Esophagus (tissue), 2 donors: ENCODE results near the gene DYNLRB1. TPM values are rescaled to one million over a fixed set of nuclear protein-coding genes. Genes with fewer than 3 reads are reported as not detected.

ENCODE experiments used
- H3K27ac ChIP-seq, 2 donors: one replicate each; pipeline ENCODE4 v1.5.1; 2013; ENCODE audit warnings: low read depth in 2 of 2, mild to moderate bottlenecking in 2 of 2, inconsistent platforms in 1 of 2, low read length in 1 of 2, moderate library complexity in 1 of 2
- H3K27me3 ChIP-seq, 2 donors: one replicate each; pipeline ENCODE4 v1.6.1; 2013; ENCODE audit warnings: low read length in 2 of 2, control low read depth in 1 of 2, mild to moderate bottlenecking in 1 of 2; ENCODE audit not compliant: insufficient read depth in 2 of 2, control insufficient read depth in 1 of 2
- H3K36me3 ChIP-seq, 2 donors: one replicate each; pipeline ENCODE4 v1.6.1; 2013; ENCODE audit warnings: low read length in 1 of 2; ENCODE audit not compliant: control insufficient read depth in 2 of 2, insufficient read depth in 2 of 2
- H3K4me1 ChIP-seq, 2 donors: one replicate each; pipeline ENCODE4 v1.6.1; 2013; ENCODE audit warnings: low read length in 1 of 2; ENCODE audit not compliant: control insufficient read depth in 2 of 2, insufficient read depth in 2 of 2
- H3K4me3 ChIP-seq, 2 donors: one replicate each; pipeline ENCODE4 v1.5.1; 2013; ENCODE audit warnings: low read length in 2 of 2, mild to moderate bottlenecking in 2 of 2, low read depth in 1 of 2, moderate library complexity in 1 of 2
- H3K9me3 ChIP-seq, 2 donors: one replicate each; pipeline ENCODE4 v1.6.1; 2013; ENCODE audit warnings: mild to moderate bottlenecking in 2 of 2, low read depth in 1 of 2, low read length in 1 of 2, moderate library complexity in 1 of 2; ENCODE audit not compliant: control insufficient read depth in 2 of 2, insufficient read depth in 1 of 2
- WGBS, 2 donors: extraction: QIAGEN DNeasy Blood & Tissue Kit; methylation state at CpG; one replicate each; pipeline ENCODE4 v1.1.7; 2013; 5-methylcytosine and 5-hydroxymethylcytosine counted together
- polyA plus RNA-seq, 2 donors: library from polyadenylated mRNA; stranded (reverse); fragments of 200-250 nt; gene quantifications; one replicate each; pipeline ENCODE4 v1.2.3, GENCODE V29; 2013
- donor health status: healthy with polysubstance abuse.
- donor health status: Bipolar disorder and iron deficiency.

The DYNLRB1 gene
- polyA plus RNA-seq, 2 donors, result 140 to 189 TPM

DNA sequence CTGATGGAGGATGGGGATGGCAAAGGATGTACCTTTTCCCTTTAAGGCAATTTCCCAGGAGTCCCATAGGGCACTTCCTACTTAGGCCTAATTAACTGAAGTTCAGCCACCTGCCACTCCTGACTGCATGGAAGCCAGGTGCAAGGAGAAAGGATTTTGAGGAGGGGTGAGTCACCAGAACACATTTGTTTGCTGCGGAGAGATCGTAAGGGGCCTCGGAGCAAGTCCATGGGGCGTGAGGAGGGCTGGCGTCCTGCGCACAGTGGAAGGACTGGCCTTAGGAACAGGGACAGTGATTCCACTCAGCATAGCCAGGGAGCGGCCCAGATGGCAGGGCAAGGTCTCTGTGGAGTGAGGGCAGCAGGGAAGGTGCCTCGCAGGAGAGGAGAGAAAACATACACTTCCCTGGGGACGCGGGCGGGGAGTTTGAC lies 30.5 kb downstream of the DYNLRB1 start:
- H3K4me1 ChIP-seq, result peaks cover 3 to 11% of the 10 kb centered on the region in 2 donors
- no peak overlapping the region for H3K27ac ChIP-seq
- H3K4me3 ChIP-seq, result no peak overlapping the region
- no peaks in the 10 kb centered on the region for H3K9me3 ChIP-seq
- 77 to 84% methylated on average over 11 of the region's 11 CpGs for WGBS, 2 donors
- no peaks in the 10 kb centered on the region for H3K27me3 ChIP-seq
- peaks cover 0 to 4% of the 10 kb centered on the region in 2 donors for H3K36me3 ChIP-seq

DNA sequence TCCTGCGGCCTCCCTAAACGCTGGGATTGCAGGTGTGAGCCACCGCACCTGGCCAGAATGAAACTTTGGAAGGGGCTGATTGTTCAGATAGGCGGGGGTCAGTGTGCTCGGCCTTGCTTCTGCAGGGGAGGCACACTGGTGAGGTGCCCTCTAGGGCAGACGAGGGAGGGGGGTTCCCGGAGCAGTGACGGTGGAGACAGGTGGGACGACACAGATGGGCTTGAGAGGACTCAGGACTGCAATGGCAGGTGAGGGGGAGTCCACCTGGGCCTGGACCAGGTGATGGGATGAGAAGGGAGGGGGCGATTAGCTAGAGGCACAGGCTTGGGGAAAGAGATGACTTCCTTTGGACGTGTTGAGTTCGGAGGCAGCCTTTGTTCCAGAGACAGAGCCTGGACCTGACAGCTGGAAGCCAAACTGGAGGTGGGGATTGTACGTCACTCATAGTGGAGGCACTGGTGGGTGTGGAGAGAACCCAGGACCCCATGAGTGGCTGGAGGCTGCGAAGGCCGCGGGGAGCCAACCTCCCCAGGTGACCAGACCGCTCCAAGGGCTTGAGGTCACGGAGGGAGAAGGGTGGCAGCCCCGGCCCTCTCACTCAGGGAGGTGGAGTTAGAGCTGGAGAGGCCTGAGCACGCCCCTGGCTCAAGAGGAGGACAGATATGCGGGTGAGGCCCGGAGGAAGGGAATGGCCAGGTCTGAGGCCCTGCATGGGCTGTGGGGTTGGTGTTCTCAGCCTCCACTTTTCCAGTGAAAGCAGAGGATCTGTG lies 31.8 kb downstream of the DYNLRB1 start:
- Histone ChIP-seq H3K27me3 (no peaks in the 10 kb centered on the region), H3K9me3 (no peaks in the 10 kb centered on the region), H3K27ac (no peak overlapping the region), H3K36me3 (no peaks in the 10 kb centered on the region), H3K4me1 (peaks cover 3 to 11% of the 10 kb centered on the region in 2 donors), H3K4me3 (no peak overlapping the region)
- 85 to 93% methylated on average over 22 of the region's 22 CpGs for WGBS, 2 donors

DNA sequence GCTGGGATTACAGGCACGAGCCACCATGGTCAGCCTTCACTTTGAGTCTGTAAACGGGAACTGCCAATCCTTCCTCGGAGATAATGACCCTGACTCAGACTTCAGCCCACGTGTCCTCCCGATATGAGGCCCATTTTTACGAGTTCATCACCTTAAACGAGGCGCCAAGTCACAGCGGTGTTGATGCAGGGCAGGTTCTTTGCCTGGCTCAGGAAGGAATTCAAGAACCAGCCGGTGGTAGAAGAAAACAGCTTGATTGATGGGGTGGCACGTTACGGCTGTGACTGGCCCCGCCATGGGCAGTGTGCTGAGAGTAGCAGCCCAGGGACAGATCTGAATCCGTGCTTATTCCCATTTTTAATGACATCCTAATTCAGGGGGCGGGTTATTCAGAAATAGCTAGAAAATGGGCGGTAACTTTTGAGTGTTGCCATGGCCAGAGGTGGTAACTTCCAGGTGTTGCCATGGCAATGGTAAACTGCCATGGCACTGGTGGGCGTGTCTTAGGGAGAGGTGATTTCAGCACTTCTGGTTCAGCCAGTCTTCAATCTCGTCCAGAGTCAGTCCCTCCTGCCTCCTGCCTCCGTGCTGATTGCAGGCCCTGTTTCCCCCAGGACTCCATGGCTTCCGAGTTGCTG lies 33.2 kb downstream of the DYNLRB1 start:
- H3K27ac ChIP-seq, result peak overlapping the region in 1 of 2 donors; percentile 34
- WGBS, 2 donors, result 48 to 56% methylated on average over 20 of the region's 20 CpGs
- no peaks in the 10 kb centered on the region for H3K27me3 ChIP-seq
- H3K9me3 ChIP-seq, result no peaks in the 10 kb centered on the region
- no peak overlapping the region for H3K4me3 ChIP-seq
- no peaks in the 10 kb centered on the region for H3K36me3 ChIP-seq
- H3K4me1 ChIP-seq, result peaks cover 3 to 13% of the 10 kb centered on the region in 2 donors

DNA sequence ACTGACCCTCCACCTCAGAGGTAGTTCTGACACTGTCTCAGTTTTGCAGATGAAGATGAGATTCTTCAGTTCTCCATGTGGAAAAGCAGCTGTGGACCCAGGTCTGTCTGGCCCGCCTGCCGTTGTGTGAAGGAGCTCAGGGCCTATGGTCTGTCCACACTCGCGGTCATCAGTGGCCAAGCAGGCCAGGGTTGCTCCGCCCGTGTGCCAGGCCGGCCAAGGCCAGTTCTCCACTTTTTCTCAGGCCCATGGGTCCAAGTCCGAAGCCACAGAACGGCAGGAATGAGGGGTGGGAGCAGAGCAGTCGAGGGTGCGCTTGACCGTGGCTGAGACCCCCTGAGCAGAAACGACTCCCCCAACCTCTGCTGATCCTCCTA lies 33.7 kb downstream of the DYNLRB1 start:
- Histone ChIP-seq H3K27me3 (no peaks in the 10 kb centered on the region), H3K4me3 (no peak overlapping the region), H3K36me3 (no peaks in the 10 kb centered on the region), H3K9me3 (no peaks in the 10 kb centered on the region), H3K27ac (peak overlapping the region in 1 of 2 donors; percentile 34), H3K4me1 (peaks cover 3 to 13% of the 10 kb centered on the region in 2 donors)
- WGBS, 2 donors, result 88 to 90% methylated on average over 13 of the region's 13 CpGs

DNA sequence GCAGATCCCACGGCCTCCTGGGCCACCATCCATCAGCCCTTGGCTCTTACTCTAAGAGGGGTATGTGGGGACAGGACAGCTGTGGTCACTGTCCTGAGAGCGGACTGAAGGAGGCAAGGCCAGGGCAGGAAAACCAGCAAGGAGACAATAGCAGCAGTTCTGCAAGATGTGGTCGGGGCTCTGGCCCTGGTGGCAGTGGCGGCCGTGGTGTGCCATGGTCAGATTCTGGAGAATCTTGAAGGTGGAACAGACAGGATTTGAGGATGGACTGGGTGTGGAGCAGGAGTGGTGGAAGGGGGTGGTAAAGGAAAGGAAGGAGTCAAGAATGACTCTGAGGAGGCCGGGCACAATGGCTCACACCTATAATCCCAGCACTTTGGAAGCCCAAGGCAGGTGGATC lies 36.3 kb downstream of the DYNLRB1 start:
- WGBS, 2 donors, result 94% methylated on average over 6 of the region's 6 CpGs
- Histone ChIP-seq H3K27ac (no peak overlapping the region), H3K9me3 (no peaks in the 10 kb centered on the region), H3K4me1 (peaks cover 3 to 9% of the 10 kb centered on the region in 2 donors), H3K36me3 (no peaks in the 10 kb centered on the region), H3K4me3 (no peak overlapping the region), H3K27me3 (no peaks in the 10 kb centered on the region)

DNA sequence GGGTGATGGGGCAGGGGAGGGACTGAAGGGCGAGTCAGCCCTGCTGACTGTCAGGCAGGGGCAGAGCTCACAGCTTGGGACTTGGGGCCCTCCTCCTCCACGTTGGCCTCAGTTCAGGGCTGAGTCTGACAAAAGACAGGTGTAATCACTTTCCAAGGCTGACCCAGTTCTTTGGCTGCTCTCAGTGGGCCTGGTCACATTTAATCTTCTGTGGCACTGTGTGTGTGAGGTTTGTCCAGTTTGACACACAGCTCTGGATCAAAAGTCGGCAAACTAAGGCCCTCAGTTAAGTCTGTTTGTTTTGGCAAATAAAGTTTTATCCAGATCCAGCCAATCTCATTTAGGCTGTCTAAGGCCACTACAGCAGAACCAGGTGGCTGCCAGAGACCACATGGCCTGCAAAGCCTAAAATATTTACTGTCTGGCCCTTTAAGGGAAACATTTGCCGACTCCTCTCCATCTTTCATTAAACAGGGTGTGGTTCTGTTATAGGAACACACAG lies 37.2 kb downstream of the DYNLRB1 start:
- H3K9me3 ChIP-seq, result no peaks in the 10 kb centered on the region
- peak overlapping the region in 1 of 2 donors; percentile 40 for H3K27ac ChIP-seq
- WGBS, 2 donors, result 29 to 38% methylated on average over 4 of the region's 4 CpGs
- no peak overlapping the region for H3K4me3 ChIP-seq
- H3K36me3 ChIP-seq, result no peaks in the 10 kb centered on the region
- H3K4me1 ChIP-seq, result peaks cover 3 to 9% of the 10 kb centered on the region in 2 donors
- H3K27me3 ChIP-seq, result no peaks in the 10 kb centered on the region

DNA sequence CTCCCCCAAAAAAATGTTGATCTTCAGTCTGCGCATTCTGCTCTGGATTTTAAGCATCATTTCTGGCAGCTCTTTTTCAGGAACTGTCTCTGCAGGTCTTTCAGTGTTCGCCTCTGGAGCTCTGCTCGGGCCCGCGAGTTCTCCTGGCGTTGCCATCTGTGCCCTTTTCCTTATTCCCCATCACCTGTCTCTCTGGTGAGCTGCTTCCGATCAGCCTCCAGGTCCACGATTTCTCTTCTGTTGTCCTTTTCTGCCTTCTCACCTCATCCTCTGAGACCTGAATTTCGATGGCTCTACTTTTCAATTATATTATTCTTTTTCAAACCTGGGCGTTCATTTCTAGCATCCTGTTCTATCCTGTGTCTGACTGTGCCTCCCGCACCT lies 41.7 kb downstream of the DYNLRB1 start:
- Histone ChIP-seq H3K27me3 (no peaks in the 10 kb centered on the region), H3K36me3 (no peaks in the 10 kb centered on the region), H3K9me3 (no peaks in the 10 kb centered on the region), H3K4me1 (peaks cover 0 to 2% of the 10 kb centered on the region in 2 donors), H3K27ac (peak overlapping the region; percentile 85 to 90), H3K4me3 (peak overlapping the region; percentile 45 to 61)
- 17 to 21% methylated on average over 11 of the region's 11 CpGs for WGBS, 2 donors

DNA sequence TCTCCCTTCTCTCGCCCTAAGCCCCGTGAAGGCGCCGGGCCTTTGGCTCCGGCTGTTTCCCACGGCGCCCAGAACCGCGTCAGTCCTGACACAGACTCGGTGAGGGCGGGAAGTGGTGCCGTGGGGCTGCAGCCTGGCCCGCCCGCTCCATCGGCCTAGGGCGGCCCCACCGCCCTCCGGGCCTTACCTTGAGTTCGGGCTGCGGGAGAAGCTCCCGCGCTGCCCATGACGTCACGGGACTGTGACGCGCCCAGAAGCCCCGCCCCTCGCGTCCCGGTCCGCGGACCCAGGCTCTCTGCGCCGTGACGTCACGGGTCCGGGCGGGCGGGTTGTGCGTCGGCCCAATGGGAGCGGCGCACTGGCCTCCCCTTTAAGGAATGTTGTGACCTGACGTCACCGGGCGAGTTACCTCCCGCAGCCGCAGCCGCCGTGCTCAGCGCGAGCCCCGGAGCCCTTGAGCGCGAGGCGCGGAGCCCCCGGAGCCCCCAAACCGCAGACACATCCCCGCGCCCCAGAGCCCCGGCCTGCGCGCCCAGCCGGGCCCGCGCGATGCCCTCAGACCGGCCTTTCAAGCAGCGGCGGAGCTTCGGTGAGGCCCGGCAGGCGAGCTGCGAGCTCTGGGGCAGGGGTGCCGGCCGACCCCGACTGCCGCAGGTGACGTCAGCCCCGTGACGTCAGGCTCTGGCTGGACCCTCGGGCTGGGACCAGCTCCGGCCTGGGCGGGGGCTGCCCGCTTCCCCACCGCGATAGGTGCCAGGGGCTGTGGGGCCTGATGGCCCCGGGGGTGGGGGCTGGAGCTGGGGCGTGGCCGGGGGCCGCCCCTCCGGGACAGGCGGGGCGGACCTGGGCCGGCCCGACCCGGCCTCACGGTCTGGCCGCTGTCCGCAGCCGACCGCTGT lies 42.3 kb downstream of the DYNLRB1 start, which contains the start of gene MAP1LC3A:
TSS of gene MAP1LC3A (plus strand) at position 399 of the 899 bp plus-strand sequence. CDS start at position 550, 151 bp downstream.
- no peaks in the 10 kb centered on the region for H3K27me3 ChIP-seq
- 2 to 8% methylated on average over 83 to 103 of the region's 103 CpGs for whole genome bisulfite sequencing, 2 donors
- H3K36me3 ChIP-seq, result no peaks in the 10 kb centered on the region

More for the DNA sequence above, 42.3 kb downstream of the DYNLRB1 start, which contains the start of gene MAP1LC3A:
- Histone ChIP-seq H3K4me3 (peak within 1 kb of the TSS; percentile 45 to 61), H3K27ac (peak within 1 kb of the TSS; percentile 85 to 90), H3K9me3 (no peaks in the 10 kb centered on the region), H3K4me1 (no peaks in the 10 kb centered on the region)
